ENCODE measurements around the gene MAP3K19. TPM values are rescaled to one million over a fixed set of nuclear protein-coding genes. Genes with fewer than 3 reads are reported as not detected.
A peak's percentile ranks its signal among the peaks of the same experiment; 100 is the strongest.

The MAP3K19 gene
- total and polyA plus RNA-seq, 2 experiments from 2014 or later: not detected

GRCh38 chr2:134919341-134920210 is 127.7 kb downstream of the MAP3K19 start:
- TF ChIP-seq EZH2phosphoT487 (IDR thresholded peaks at IDR 0.05; ENCODE audit: low read depth, severe bottlenecking, unreplicated experiment) (no peak), EZH2 (IDR thresholded peaks at IDR 0.05; ENCODE audit: borderline replicate concordance) (no peak), CTCF (IDR thresholded peaks at IDR 0.05; ENCODE audit: poor library complexity) (no peak)
- H2AFZ ChIP-seq: peak overlapping the region; percentile 55

GRCh38 chr2:134918526-134919340 is 128.5 kb downstream of the MAP3K19 start, which contains the start of gene CCNT2:
Gene CCNT2, plus strand, starts transcription at chr2:134918822. Its CDS starts 33 bp downstream, at chr2:134918855.
- H3K36me3 ChIP-seq (replicated peaks; ENCODE audit: insufficient read depth, low read depth): no peaks in the 10 kb centered on the region
- H3K9me2 ChIP-seq (replicated peaks; ENCODE audit: insufficient read depth): no peaks in the 10 kb centered on the region
- WGBS (ENCODE audit: low lambda C conversion rate, missing lambda C conversion rate): 1% methylated on average over 56 of the region's 83 CpGs
- peak within 1 kb of the TSS; percentile 84 for H3K4me2 ChIP-seq
- H3K79me2 ChIP-seq: peaks cover 55% of the 10 kb centered on the region
- H3K9me3 ChIP-seq (ENCODE audit: low read depth): no peaks in the 10 kb centered on the region
- peak; percentile 99 for DNase-seq (ENCODE audit: low spot score)
- TF ChIP-seq CTCF (IDR thresholded peaks at IDR 0.05; ENCODE audit: poor library complexity) (no peak), EZH2phosphoT487 (IDR thresholded peaks at IDR 0.05; ENCODE audit: low read depth, severe bottlenecking, unreplicated experiment) (no peak), EZH2 (IDR thresholded peaks at IDR 0.05; ENCODE audit: borderline replicate concordance) (no peak)
- peak within 1 kb of the TSS; percentile 68 for H3K4me3 ChIP-seq
- peak within 1 kb of the TSS; percentile 85 for H2AFZ ChIP-seq
- peaks cover 14% of the 10 kb centered on the region for H3K4me1 ChIP-seq (ENCODE audit: insufficient read depth)
- no peaks in the 10 kb centered on the region for H3K27me3 ChIP-seq
- peaks cover 43% of the 10 kb centered on the region for H4K20me1 ChIP-seq (ENCODE audit: insufficient read depth, poor library complexity, severe bottlenecking)
- peak within 1 kb of the TSS; percentile 99 for H3K27ac ChIP-seq

More at GRCh38 chr2:134919341-134920210, 127.7 kb downstream of the MAP3K19 start:
- peak overlapping the region; percentile 84 for H3K4me2 ChIP-seq
- H3K27me3 ChIP-seq: no peaks in the 10 kb centered on the region
- H3K79me2 ChIP-seq: peaks cover 63% of the 10 kb centered on the region
- H3K4me1 ChIP-seq (ENCODE audit: insufficient read depth): peaks cover 14% of the 10 kb centered on the region
- H3K4me3 ChIP-seq: peak overlapping the region; percentile 68
- no peaks in the 10 kb centered on the region for H3K9me2 ChIP-seq (replicated peaks; ENCODE audit: insufficient read depth)
- DNase-seq (ENCODE audit: low spot score): no peak
- H4K20me1 ChIP-seq (ENCODE audit: insufficient read depth, poor library complexity, severe bottlenecking): peaks cover 50% of the 10 kb centered on the region
- H3K9me3 ChIP-seq (ENCODE audit: low read depth): no peaks in the 10 kb centered on the region
- WGBS (ENCODE audit: low lambda C conversion rate, missing lambda C conversion rate): under 1% methylated on average over 30 of the region's 30 CpGs
- peak overlapping the region; percentile 99 for H3K27ac ChIP-seq
- H3K36me3 ChIP-seq (replicated peaks; ENCODE audit: insufficient read depth, low read depth): no peaks in the 10 kb centered on the region

GRCh38 chr2:134917888-134918525 is 129.2 kb downstream of the MAP3K19 start:
- Histone ChIP-seq H3K9me3 (ENCODE audit: low read depth) (no peaks in the 10 kb centered on the region), H3K36me3 (replicated peaks; ENCODE audit: insufficient read depth, low read depth) (no peaks in the 10 kb centered on the region), H3K4me1 (ENCODE audit: insufficient read depth) (peaks cover 14% of the 10 kb centered on the region), H4K20me1 (ENCODE audit: insufficient read depth, poor library complexity, severe bottlenecking) (peaks cover 36% of the 10 kb centered on the region), H3K79me2 (peaks cover 47% of the 10 kb centered on the region), H3K9me2 (replicated peaks; ENCODE audit: insufficient read depth) (no peaks in the 10 kb centered on the region), H3K4me3 (peak overlapping the region; percentile 60), H2AFZ (peak overlapping the region; percentile 85), H3K4me2 (peak overlapping the region; percentile 75), H3K27me3 (no peaks in the 10 kb centered on the region), H3K27ac (peak overlapping the region; percentile 99)
- WGBS (ENCODE audit: low lambda C conversion rate, missing lambda C conversion rate): 0% methylated on average over 25 of the region's 38 CpGs
- no peak for TF ChIP-seq EZH2 (IDR thresholded peaks at IDR 0.05; ENCODE audit: borderline replicate concordance)
- peak; percentile 23 for TF ChIP-seq CTCF (IDR thresholded peaks at IDR 0.05; ENCODE audit: poor library complexity)
- no peak for DNase-seq (ENCODE audit: low spot score)

Data from hepatocyte (in vitro differentiated cells).